Measurements from ENCODE around the gene ERBIN.
"Not testable (repeated sequence)": the region's sequence is repeated elsewhere in the genome, so short reads cannot be mapped to it uniquely, and the experiment has no call there.

Gene ERBIN

GRCh38 chr5:65892024-65892423 is 34.4 kb upstream of the ERBIN start:
- H2BK5ac ChIP-seq (ENCODE audit: low read depth, low read length, poor library complexity, severe bottlenecking); H3K27me3 ChIP-seq (ENCODE audit: control insufficient read depth in 1 of 2, insufficient read depth in 1 of 2, low read length in 2 of 2); H3K27ac ChIP-seq (ENCODE audit: low read length, poor library complexity, severe bottlenecking); H3K23ac ChIP-seq (ENCODE audit: low read length in 2 of 2); H4K91ac ChIP-seq (ENCODE audit: low read length); H3K4me2 ChIP-seq (ENCODE audit: low read length, poor library complexity, severe bottlenecking); H3K9me3 ChIP-seq (ENCODE audit: control insufficient read depth, low read length); DNase-seq; H3K4me1 ChIP-seq (ENCODE audit: control insufficient read depth, insufficient read depth, low read depth, low read length); H2AK5ac ChIP-seq (ENCODE audit: low read length, severe bottlenecking); H3K79me1 ChIP-seq (replicated peaks; ENCODE audit: low read length, poor library complexity, severe bottlenecking); H2BK120ac ChIP-seq (ENCODE audit: low read depth, low read length); H2BK15ac ChIP-seq (ENCODE audit: low read depth, poor library complexity, severe bottlenecking); H3K14ac ChIP-seq (ENCODE audit: low read length in 2 of 2); H3K18ac ChIP-seq (ENCODE audit: low read depth in 1 of 2, low read length in 2 of 2); H3K4me3 ChIP-seq (ENCODE audit: insufficient read depth in 1 of 2, low read depth in 1 of 2, low read length in 2 of 2); H2BK12ac ChIP-seq (ENCODE audit: low read length in 2 of 2); H3K4ac ChIP-seq (ENCODE audit: low read depth in 1 of 2, low read length in 2 of 2); H4K8ac ChIP-seq (ENCODE audit: low read length); H2AFZ ChIP-seq (ENCODE audit: low read depth, low read length); H3K9ac ChIP-seq (ENCODE audit: low read length); H3K36me3 ChIP-seq (ENCODE audit: control insufficient read depth in 1 of 2, insufficient read depth in 2 of 2, low read depth in 1 of 2, low read length in 2 of 2): not testable (repeated sequence)
- 83% methylated on average over 1 of the region's 2 CpGs for WGBS

- Histone ChIP-seq H2BK5ac (ENCODE audit: low read depth, low read length, poor library complexity, severe bottlenecking) (no peak overlapping the region), H3K36me3 (ENCODE audit: control insufficient read depth in 1 of 2, insufficient read depth in 2 of 2, low read depth in 1 of 2, low read length in 2 of 2) (no peaks in the 10 kb centered on the region), H3K9me3 (ENCODE audit: control insufficient read depth, low read length) (no peaks in the 10 kb centered on the region), H2BK120ac (ENCODE audit: low read depth, low read length) (no peak overlapping the region), H3K4me2 (ENCODE audit: low read length, poor library complexity, severe bottlenecking) (no peak overlapping the region), H3K27ac (ENCODE audit: low read length, poor library complexity, severe bottlenecking) (no peak overlapping the region), H2AK5ac (ENCODE audit: low read length, severe bottlenecking) (no peak overlapping the region), H3K9ac (ENCODE audit: low read length) (no peak overlapping the region), H3K4me3 (ENCODE audit: insufficient read depth in 1 of 2, low read depth in 1 of 2, low read length in 2 of 2) (no peak overlapping the region), H3K27me3 (ENCODE audit: control insufficient read depth in 1 of 2, insufficient read depth in 1 of 2, low read length in 2 of 2) (no peaks in the 10 kb centered on the region), H3K4me1 (ENCODE audit: control insufficient read depth, insufficient read depth, low read depth, low read length) (no peaks in the 10 kb centered on the region), H4K8ac (ENCODE audit: low read length) (no peak overlapping the region), H2BK12ac (ENCODE audit: low read length in 2 of 2) (no peak overlapping the region), H3K4ac (ENCODE audit: low read depth in 1 of 2, low read length in 2 of 2) (no peak overlapping the region), H2AFZ (ENCODE audit: low read depth, low read length) (no peak overlapping the region), H3K23ac (ENCODE audit: low read length in 2 of 2) (no peak overlapping the region), H3K18ac (ENCODE audit: low read depth in 1 of 2, low read length in 2 of 2) (no peak overlapping the region), H3K79me1 (replicated peaks; ENCODE audit: low read length, poor library complexity, severe bottlenecking) (no peaks in the 10 kb centered on the region), H2BK15ac (ENCODE audit: low read depth, poor library complexity, severe bottlenecking) (no peak overlapping the region), H3K14ac (ENCODE audit: low read length in 2 of 2) (no peak overlapping the region), H4K91ac (ENCODE audit: low read length) (no peak overlapping the region)
- DNase-seq, result no peak
- WGBS, result 90% methylated on average over 1 of the region's 1 CpG
Observed at GRCh38 chr5:65892801-65893200, 33.6 kb upstream of the ERBIN start.

GRCh38 chr5:65893749-65894430 is 32.5 kb upstream of the ERBIN start:
- no peaks in the 10 kb centered on the region for H3K36me3 ChIP-seq (ENCODE audit: control insufficient read depth in 1 of 2, insufficient read depth in 2 of 2, low read depth in 1 of 2, low read length in 2 of 2)
- no peak overlapping the region for H2BK12ac ChIP-seq (ENCODE audit: low read length in 2 of 2)
- no peak overlapping the region for H2AK5ac ChIP-seq (ENCODE audit: low read length, severe bottlenecking)
- no peak overlapping the region for H2BK5ac ChIP-seq (ENCODE audit: low read depth, low read length, poor library complexity, severe bottlenecking)
- 85% methylated on average over 9 of the region's 9 CpGs for WGBS
- H3K79me1 ChIP-seq (replicated peaks; ENCODE audit: low read length, poor library complexity, severe bottlenecking), result no peaks in the 10 kb centered on the region
- H2BK15ac ChIP-seq (ENCODE audit: low read depth, poor library complexity, severe bottlenecking), result no peak overlapping the region
- DNase-seq, result no peak
- no peak overlapping the region for H4K8ac ChIP-seq (ENCODE audit: low read length)
- no peak overlapping the region for H3K23ac ChIP-seq (ENCODE audit: low read length in 2 of 2)
- no peak overlapping the region for H3K27ac ChIP-seq (ENCODE audit: low read length, poor library complexity, severe bottlenecking)
- H3K27me3 ChIP-seq (ENCODE audit: control insufficient read depth in 1 of 2, insufficient read depth in 1 of 2, low read length in 2 of 2), result no peaks in the 10 kb centered on the region
- no peak overlapping the region for H2AFZ ChIP-seq (ENCODE audit: low read depth, low read length)
- no peak overlapping the region for H2BK120ac ChIP-seq (ENCODE audit: low read depth, low read length)
- H3K9me3 ChIP-seq (ENCODE audit: control insufficient read depth, low read length), result no peaks in the 10 kb centered on the region
- no peak overlapping the region for H3K4ac ChIP-seq (ENCODE audit: low read depth in 1 of 2, low read length in 2 of 2)
- H3K18ac ChIP-seq (ENCODE audit: low read depth in 1 of 2, low read length in 2 of 2), result no peak overlapping the region
- H4K91ac ChIP-seq (ENCODE audit: low read length), result no peak overlapping the region
- no peaks in the 10 kb centered on the region for H3K4me1 ChIP-seq (ENCODE audit: control insufficient read depth, insufficient read depth, low read depth, low read length)
- no peak overlapping the region for H3K9ac ChIP-seq (ENCODE audit: low read length)
- no peak overlapping the region for H3K14ac ChIP-seq (ENCODE audit: low read length in 2 of 2)
- no peak overlapping the region for H3K4me2 ChIP-seq (ENCODE audit: low read length, poor library complexity, severe bottlenecking)
- no peak overlapping the region for H3K4me3 ChIP-seq (ENCODE audit: insufficient read depth in 1 of 2, low read depth in 1 of 2, low read length in 2 of 2)

- WGBS, result 96% methylated on average over 3 of the region's 3 CpGs
Observed at GRCh38 chr5:65895891-65896290, 30.5 kb upstream of the ERBIN start.

More at GRCh38 chr5:65895891-65896290, 30.5 kb upstream of the ERBIN start:
- no peak overlapping the region for H4K8ac ChIP-seq (ENCODE audit: low read length)
- H3K4me2 ChIP-seq (ENCODE audit: low read length, poor library complexity, severe bottlenecking), result no peak overlapping the region
- no peaks in the 10 kb centered on the region for H3K4me1 ChIP-seq (ENCODE audit: control insufficient read depth, insufficient read depth, low read depth, low read length)
- H2BK120ac ChIP-seq (ENCODE audit: low read depth, low read length), result no peak overlapping the region
- H3K23ac ChIP-seq (ENCODE audit: low read length in 2 of 2), result no peak overlapping the region
- H3K9me3 ChIP-seq (ENCODE audit: control insufficient read depth, low read length), result no peaks in the 10 kb centered on the region
- no peaks in the 10 kb centered on the region for H3K36me3 ChIP-seq (ENCODE audit: control insufficient read depth in 1 of 2, insufficient read depth in 2 of 2, low read depth in 1 of 2, low read length in 2 of 2)
- no peak overlapping the region for H3K27ac ChIP-seq (ENCODE audit: low read length, poor library complexity, severe bottlenecking)
- H3K4ac ChIP-seq (ENCODE audit: low read depth in 1 of 2, low read length in 2 of 2), result no peak overlapping the region
- no peaks in the 10 kb centered on the region for H3K27me3 ChIP-seq (ENCODE audit: control insufficient read depth in 1 of 2, insufficient read depth in 1 of 2, low read length in 2 of 2)
- H3K4me3 ChIP-seq (ENCODE audit: insufficient read depth in 1 of 2, low read depth in 1 of 2, low read length in 2 of 2), result no peak overlapping the region
- H4K91ac ChIP-seq (ENCODE audit: low read length), result no peak overlapping the region
- H2BK5ac ChIP-seq (ENCODE audit: low read depth, low read length, poor library complexity, severe bottlenecking), result no peak overlapping the region
- H3K18ac ChIP-seq (ENCODE audit: low read depth in 1 of 2, low read length in 2 of 2), result no peak overlapping the region
- no peak overlapping the region for H2AFZ ChIP-seq (ENCODE audit: low read depth, low read length)
- H2BK12ac ChIP-seq (ENCODE audit: low read length in 2 of 2), result no peak overlapping the region
- H3K9ac ChIP-seq (ENCODE audit: low read length), result no peak overlapping the region
- no peaks in the 10 kb centered on the region for H3K79me1 ChIP-seq (replicated peaks; ENCODE audit: low read length, poor library complexity, severe bottlenecking)
- H2AK5ac ChIP-seq (ENCODE audit: low read length, severe bottlenecking), result no peak overlapping the region
- H2BK15ac ChIP-seq (ENCODE audit: low read depth, poor library complexity, severe bottlenecking), result no peak overlapping the region
- no peak overlapping the region for H3K14ac ChIP-seq (ENCODE audit: low read length in 2 of 2)
- no peak for DNase-seq

Data from mesenchymal stem cell (in vitro differentiated cells and primary cell).